HEK293 (cell line): ENCODE results near the gene MUC12.
"Not testable (repeated sequence)": the region's sequence is repeated elsewhere in the genome, so short reads cannot be mapped to it uniquely, and the experiment has no call there.

ENCODE experiments used
- CTCF ChIP-seq: fragments of 450-650 bp; formaldehyde crosslinking; IDR thresholded peaks from 2 replicates; pipeline ENCODE4 v1.5.1; 2016; ENCODE audit warnings: missing biosample characterization, missing genetic modification characterization
- GLIS2 ChIP-seq: fragments of 450-650 bp; formaldehyde crosslinking; IDR thresholded peaks from 2 replicates; pipeline ENCODE4 v1.5.1; 2016; ENCODE audit warnings: missing biosample characterization, missing genetic modification characterization
- PATZ1 ChIP-seq: fragments of 450-650 bp; formaldehyde crosslinking; IDR thresholded peaks from 2 replicates; pipeline ENCODE4 v1.5.1; 2016; ENCODE audit warnings: missing biosample characterization, missing genetic modification characterization
- ZNF155 ChIP-seq: fragments of 450-650 bp; formaldehyde crosslinking; IDR thresholded peaks from 2 replicates; pipeline ENCODE4 v1.5.1; 2016; ENCODE audit warnings: missing biosample characterization, missing genetic modification characterization
- ZNF660 ChIP-seq: fragments of 450-650 bp; IDR thresholded peaks from 2 replicates; pipeline ENCODE4 v1.5.1; 2018; ENCODE audit warnings: missing biosample characterization, mild to moderate bottlenecking, missing genetic modification characterization
- TF ChIP-seq, protein P1 (sequence below): fragments of 450-650 bp; formaldehyde crosslinking; IDR thresholded peaks from 2 replicates; pipeline ENCODE4 v1.5.1; 2016; ENCODE audit warnings: missing biosample characterization, missing genetic modification characterization

- not testable (repeated sequence) for TF ChIP-seq CTCF, GLIS2, ZNF660, PATZ1, ZNF155 (tag by site-specific recombination)
- TF ChIP-seq, protein P1, sequence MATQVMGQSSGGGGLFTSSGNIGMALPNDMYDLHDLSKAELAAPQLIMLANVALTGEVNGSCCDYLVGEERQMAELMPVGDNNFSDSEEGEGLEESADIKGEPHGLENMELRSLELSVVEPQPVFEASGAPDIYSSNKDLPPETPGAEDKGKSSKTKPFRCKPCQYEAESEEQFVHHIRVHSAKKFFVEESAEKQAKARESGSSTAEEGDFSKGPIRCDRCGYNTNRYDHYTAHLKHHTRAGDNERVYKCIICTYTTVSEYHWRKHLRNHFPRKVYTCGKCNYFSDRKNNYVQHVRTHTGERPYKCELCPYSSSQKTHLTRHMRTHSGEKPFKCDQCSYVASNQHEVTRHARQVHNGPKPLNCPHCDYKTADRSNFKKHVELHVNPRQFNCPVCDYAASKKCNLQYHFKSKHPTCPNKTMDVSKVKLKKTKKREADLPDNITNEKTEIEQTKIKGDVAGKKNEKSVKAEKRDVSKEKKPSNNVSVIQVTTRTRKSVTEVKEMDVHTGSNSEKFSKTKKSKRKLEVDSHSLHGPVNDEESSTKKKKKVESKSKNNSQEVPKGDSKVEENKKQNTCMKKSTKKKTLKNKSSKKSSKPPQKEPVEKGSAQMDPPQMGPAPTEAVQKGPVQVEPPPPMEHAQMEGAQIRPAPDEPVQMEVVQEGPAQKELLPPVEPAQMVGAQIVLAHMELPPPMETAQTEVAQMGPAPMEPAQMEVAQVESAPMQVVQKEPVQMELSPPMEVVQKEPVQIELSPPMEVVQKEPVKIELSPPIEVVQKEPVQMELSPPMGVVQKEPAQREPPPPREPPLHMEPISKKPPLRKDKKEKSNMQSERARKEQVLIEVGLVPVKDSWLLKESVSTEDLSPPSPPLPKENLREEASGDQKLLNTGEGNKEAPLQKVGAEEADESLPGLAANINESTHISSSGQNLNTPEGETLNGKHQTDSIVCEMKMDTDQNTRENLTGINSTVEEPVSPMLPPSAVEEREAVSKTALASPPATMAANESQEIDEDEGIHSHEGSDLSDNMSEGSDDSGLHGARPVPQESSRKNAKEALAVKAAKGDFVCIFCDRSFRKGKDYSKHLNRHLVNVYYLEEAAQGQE (tag by site-specific recombination): not testable (repeated sequence)
Measured at GRCh38 chr7:101007361-101007760, 38.0 kb downstream of the MUC12 start.
